Esophagus squamous epithelium (tissue), 4 donors: ENCODE data around the gene KDM7A.

Experiments
- CTCF ChIP-seq, 6 experiments: fragments of 450-650 bp in 4 of 6; fragments of 200-600 bp in 2 of 6; sonication (generic) in 2 of 6; IDR thresholded peaks; one replicate each; pipeline ENCODE4 v1.5.1; 2016 to 2019; ENCODE audit warnings: antibody characterized with exemption in 6 of 6, mild to moderate bottlenecking in 4 of 6, moderate library complexity in 4 of 6
- POLR2A ChIP-seq, 4 donors: fragments of 450-650 bp; IDR thresholded peaks; one replicate each; pipeline ENCODE4 v1.6.1; 2017; ENCODE audit warnings: antibody characterized with exemption in 4 of 4, mild to moderate bottlenecking in 4 of 4, moderate library complexity in 3 of 4

- TF ChIP-seq CTCF (IDR thresholded peaks at IDR 0.05) (no peak), POLR2A (IDR thresholded peaks at IDR 0.05) (no peak)
These were observed 26.8 kb upstream of the KDM7A start for GRCh38 chr7:140203556-140203955.
